Fibroblast of mammary gland (primary cell): ENCODE measurements around the gene FCN1.

Experiments
- DNase-seq: peaks from one replicate; pipeline ENCODE4 v3.0.0-alpha.2; 2010; ENCODE audit warnings: low read depth
- H3K4me3 ChIP-seq: 2 replicates; pipeline ENCODE4 v1.5.1; 2011; ENCODE audit warnings: low read depth, mild to moderate bottlenecking, low read length, moderate library complexity; ENCODE audit not compliant: control insufficient read depth
- TF ChIP-seq, protein P1 (sequence below): conservative IDR thresholded peaks from 2 replicates; pipeline ENCODE4 v1.5.1; 2011; ENCODE audit warnings: low read depth, low read length, inconsistent platforms; ENCODE audit not compliant: control insufficient read depth, insufficient read depth

FCN1 gene

DNA sequence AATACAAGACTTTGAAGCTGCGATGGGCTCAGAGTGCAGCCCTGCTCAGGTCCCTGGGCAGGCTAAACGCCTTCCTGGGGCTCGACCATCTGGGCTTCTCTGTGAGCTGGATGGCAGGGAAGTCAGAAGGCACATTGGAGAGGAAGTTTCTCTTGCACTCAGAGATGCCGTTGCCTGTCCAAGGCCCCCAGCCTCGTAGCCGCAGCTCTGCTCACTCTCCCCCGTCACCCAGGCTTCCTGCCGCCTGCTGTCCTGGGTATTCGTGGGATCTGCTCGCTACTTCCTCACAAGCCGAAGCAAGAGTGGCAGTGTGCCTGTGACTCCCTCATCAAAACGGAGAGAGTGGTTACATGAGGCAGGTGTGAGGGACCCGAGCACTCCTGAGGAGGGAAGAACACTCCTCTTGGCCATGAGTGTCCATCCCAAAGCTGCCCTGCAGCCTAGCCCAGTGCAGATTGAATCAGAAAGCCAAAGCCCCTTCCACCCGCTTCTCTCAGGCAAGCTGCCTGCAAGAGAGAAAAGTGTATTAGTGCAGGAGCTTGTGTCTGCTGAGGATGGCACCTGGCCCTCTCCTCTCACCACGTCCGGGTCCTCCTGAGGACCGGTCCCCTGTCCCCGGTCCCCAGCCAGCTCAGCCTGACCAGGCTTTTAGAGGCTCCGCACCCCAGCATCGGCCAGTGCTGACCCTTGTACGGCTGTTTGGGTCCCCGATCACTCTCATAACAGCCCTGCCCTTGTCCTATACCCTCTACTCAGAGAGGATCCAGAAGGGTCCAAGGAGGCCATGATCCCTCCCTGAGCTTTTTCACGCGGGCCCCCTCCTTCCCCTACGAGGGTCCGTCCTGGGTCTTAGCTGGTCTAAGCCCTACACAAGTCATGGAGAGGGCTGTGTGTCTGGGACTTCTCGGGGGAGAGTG is 29.8 kb downstream of the FCN1 start:
- TF ChIP-seq, protein P1, sequence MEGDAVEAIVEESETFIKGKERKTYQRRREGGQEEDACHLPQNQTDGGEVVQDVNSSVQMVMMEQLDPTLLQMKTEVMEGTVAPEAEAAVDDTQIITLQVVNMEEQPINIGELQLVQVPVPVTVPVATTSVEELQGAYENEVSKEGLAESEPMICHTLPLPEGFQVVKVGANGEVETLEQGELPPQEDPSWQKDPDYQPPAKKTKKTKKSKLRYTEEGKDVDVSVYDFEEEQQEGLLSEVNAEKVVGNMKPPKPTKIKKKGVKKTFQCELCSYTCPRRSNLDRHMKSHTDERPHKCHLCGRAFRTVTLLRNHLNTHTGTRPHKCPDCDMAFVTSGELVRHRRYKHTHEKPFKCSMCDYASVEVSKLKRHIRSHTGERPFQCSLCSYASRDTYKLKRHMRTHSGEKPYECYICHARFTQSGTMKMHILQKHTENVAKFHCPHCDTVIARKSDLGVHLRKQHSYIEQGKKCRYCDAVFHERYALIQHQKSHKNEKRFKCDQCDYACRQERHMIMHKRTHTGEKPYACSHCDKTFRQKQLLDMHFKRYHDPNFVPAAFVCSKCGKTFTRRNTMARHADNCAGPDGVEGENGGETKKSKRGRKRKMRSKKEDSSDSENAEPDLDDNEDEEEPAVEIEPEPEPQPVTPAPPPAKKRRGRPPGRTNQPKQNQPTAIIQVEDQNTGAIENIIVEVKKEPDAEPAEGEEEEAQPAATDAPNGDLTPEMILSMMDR: no peak
- DNase-seq: no peak
- no peak overlapping the region for H3K4me3 ChIP-seq

DNA sequence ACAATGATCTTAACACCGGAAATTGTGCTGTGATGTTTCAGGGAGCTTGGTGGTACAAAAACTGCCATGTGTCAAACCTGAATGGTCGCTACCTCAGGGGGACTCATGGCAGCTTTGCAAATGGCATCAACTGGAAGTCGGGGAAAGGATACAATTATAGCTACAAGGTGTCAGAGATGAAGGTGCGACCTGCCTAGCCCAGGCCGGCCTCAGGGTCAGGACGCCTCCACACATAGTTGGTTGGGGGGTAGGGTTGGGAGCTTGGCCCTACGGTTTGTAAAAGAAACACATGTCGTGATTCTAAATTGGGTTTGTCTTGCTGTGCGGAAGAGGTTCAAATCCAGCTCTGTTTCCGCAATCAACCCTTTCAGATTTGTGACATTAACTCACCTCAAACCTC is 30.5 kb downstream of the FCN1 start:
- H3K4me3 ChIP-seq: no peak overlapping the region
- DNase-seq: no peak
- TF ChIP-seq, protein P1: no peak

DNA sequence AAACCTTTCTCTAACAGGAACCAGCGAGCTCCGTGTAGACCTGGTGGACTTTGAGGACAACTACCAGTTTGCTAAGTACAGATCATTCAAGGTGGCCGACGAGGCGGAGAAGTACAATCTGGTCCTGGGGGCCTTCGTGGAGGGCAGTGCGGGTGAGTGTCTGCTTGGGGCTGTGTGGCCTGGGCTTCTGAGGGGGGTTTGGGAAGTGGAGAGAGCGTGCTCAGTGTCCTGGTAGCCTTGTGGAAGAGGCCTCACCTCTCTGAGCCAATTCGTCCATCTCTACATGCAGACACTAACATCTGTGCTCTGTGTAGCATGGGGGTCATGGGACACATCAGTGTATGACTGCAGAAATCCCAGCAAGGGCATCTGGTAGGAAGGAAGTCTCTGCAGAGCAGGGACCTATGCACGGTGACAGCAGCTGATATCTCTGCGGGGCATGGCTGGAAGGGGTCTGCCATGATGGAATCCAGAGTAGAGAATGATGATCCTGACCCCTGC is 31.2 kb downstream of the FCN1 start:
- no peak overlapping the region for H3K4me3 ChIP-seq
- TF ChIP-seq, protein P1: no peak
- no peak for DNase-seq

DNA sequence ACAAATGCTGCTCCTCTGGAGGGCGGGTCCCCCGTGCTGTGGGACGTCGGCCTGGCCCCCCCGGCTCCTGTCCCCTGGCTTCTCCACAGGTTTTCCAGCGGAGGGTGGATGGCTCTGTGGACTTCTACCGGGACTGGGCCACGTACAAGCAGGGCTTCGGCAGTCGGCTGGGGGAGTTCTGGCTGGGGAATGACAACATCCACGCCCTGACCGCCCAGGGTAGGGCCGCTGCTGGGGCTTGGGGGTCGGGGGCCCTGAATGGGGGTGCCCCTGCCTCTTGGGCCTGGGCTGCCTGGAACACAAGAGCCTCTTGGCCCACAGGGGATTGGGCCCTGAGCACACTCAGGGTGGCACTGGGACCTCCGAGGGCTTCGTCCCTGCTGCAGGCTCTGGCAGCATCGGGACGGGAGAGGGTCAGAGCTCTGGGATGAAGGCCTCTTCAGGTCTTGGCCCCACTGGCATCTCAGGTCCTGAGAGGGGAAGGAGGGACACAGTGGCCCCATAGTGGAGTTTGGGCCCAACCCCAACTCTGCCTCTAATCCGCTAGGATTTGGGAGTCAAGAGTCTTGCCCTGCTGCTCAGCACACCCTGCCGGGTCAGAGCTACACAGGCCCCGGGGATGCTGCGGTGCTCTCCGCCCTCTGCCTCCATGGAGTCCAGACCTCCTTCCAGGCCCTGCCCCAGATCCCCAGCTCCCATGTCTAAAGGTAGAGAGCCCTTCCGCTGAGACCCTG is 31.9 kb downstream of the FCN1 start:
- no peak overlapping the region for H3K4me3 ChIP-seq
- DNase-seq: no peak
- TF ChIP-seq, protein P1: no peak

DNA sequence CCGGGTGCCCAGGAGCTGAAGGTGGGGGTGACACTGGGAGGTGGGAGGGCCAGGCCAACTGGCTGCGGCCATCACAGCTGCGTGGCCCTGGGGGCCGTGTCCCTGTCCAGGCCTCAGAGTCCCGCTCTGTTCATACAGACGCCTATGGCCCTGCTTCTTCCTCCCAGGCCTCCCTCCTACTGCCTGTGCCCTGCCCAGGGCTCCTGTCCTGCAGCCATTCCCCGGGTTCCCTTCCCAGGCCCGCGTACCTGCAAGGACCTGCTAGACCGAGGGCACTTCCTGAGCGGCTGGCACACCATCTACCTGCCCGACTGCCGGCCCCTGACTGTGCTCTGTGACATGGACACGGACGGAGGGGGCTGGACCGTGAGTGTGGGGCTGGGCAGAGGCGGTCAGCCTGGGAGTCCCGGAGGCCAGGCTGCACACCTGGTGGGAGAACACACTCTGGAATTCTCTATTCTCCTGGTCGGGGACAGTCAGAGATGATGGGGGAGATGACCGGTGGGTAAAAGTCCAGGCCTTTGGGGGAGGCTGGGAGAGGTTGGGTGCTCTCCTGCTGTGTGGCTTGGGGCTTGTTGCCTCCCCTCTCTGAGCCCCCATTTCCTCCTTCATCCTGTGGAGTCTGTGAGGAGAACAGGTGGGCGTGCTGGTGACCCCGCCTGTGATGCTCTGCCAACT is 32.6 kb downstream of the FCN1 start:
- TF ChIP-seq, protein P1: no peak
- no peak for DNase-seq

DNA sequence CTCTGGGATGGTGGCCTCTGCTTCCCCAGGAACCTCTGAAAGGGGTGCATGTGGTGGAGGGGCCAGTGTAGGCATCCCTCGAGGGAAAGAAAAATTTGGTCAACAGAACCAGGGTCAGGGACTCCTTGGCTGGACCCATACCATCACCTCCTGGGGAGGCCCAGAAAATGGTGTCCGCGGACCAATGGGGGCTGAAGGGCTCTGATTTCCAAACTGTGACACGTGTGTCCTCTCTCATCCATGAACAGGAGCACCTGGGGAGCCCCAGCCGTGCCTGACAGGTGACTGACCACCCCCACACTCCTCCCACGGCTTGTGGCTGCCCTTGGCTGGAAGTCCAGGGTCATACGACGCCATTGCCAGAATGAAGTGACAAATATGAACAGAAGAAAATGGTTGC is 33.2 kb downstream of the FCN1 start:
- no peak for DNase-seq
- no peak overlapping the region for H3K4me3 ChIP-seq
- TF ChIP-seq, protein P1: no peak

More for the DNA sequence above, 32.6 kb downstream of the FCN1 start:
- no peak overlapping the region for H3K4me3 ChIP-seq
